Fibroblast of lung (primary cell): ENCODE results near the gene JUP. TPM values are rescaled to one million over a fixed set of nuclear protein-coding genes. Genes with fewer than 3 reads are reported as not detected.

Experiments
- DNase-seq, 2 donors: peaks; one replicate each; pipeline versions ENCODE4 v3.0.0 to v3.0.0-alpha.2; 2010; ENCODE audit warnings: low read depth in 2 of 2
- H2AFZ ChIP-seq: 2 replicates; pipeline ENCODE4 v1.5.1; 2012; ENCODE audit warnings: low read length, control low read depth, inconsistent platforms
- H3K27ac ChIP-seq: 2 replicates; pipeline ENCODE4 v1.5.1; 2011; ENCODE audit warnings: low read length, control low read depth; ENCODE audit not compliant: insufficient read depth
- H3K27me3 ChIP-seq: 2 replicates; pipeline ENCODE4 v1.5.1; 2011; ENCODE audit warnings: mild to moderate bottlenecking, low read length; ENCODE audit not compliant: control insufficient read depth, insufficient read depth
- H3K36me3 ChIP-seq: 2 replicates; pipeline ENCODE4 v1.5.1; 2011; ENCODE audit warnings: low read length; ENCODE audit not compliant: control insufficient read depth, insufficient read depth
- H3K4me1 ChIP-seq: 2 replicates; pipeline ENCODE4 v1.5.1; 2011; ENCODE audit warnings: low read length; ENCODE audit not compliant: control insufficient read depth, insufficient read depth; ENCODE audit errors: extremely low read depth
- H3K4me2 ChIP-seq: 2 replicates; pipeline ENCODE4 v1.5.1; 2011; ENCODE audit warnings: low read length, control low read depth; ENCODE audit not compliant: insufficient read depth; ENCODE audit errors: extremely low read depth
- H3K4me3 ChIP-seq, 4 experiments: fragments of 200-600 bp in 1 of 4; sonication (generic) in 1 of 4; replicated peaks in 1 of 4; 2 replicates each; pipeline ENCODE4 v1.5.1; 2011 to 2016; ENCODE audit warnings: low read length in 4 of 4, low read depth in 3 of 4, mild to moderate bottlenecking in 3 of 4, control low read depth in 2 of 4, inconsistent platforms in 1 of 4, mixed read lengths in 1 of 4; ENCODE audit not compliant: insufficient read depth in 1 of 4; ENCODE audit errors: control extremely low read depth in 1 of 4
- H3K79me2 ChIP-seq: 2 replicates; pipeline ENCODE4 v1.5.1; 2012; ENCODE audit warnings: mild to moderate bottlenecking, low read length, inconsistent platforms; ENCODE audit not compliant: control insufficient read depth, insufficient read depth
- H3K9ac ChIP-seq: 2 replicates; pipeline ENCODE4 v1.5.1; 2011; ENCODE audit warnings: mild to moderate bottlenecking, low read length, control low read depth; ENCODE audit not compliant: insufficient read depth
- H3K9me3 ChIP-seq: 2 replicates; pipeline ENCODE4 v1.5.1; 2012; ENCODE audit warnings: low read depth, low read length; ENCODE audit not compliant: control insufficient read depth, insufficient read depth
- H4K20me1 ChIP-seq: 2 replicates; pipeline ENCODE4 v1.5.1; 2011; ENCODE audit warnings: low read length; ENCODE audit not compliant: control insufficient read depth, insufficient read depth; ENCODE audit errors: extremely low read depth
- CTCF ChIP-seq, 2 donors: IDR thresholded peaks in 1 of 2; conservative IDR thresholded peaks in 1 of 2; 1 replicate in 1 of 2; 2 replicates in 1 of 2; pipeline ENCODE4 v1.5.1; 2011 to 2012; ENCODE audit warnings: low read length in 2 of 2, control low read depth in 1 of 2, inconsistent platforms in 1 of 2, low read depth in 1 of 2, mild to moderate bottlenecking in 1 of 2
- EZH2 ChIP-seq: IDR thresholded peaks from 2 replicates; pipeline ENCODE4 v1.5.1; 2012; ENCODE audit warnings: low read length, control low read depth, mild to moderate bottlenecking; ENCODE audit errors: missing control alignments
- polyA plus RNA-seq, 2 donors: library from polyadenylated mRNA; depleted of rRNA in 1 of 2; stranded (reverse) in 1 of 2; unstranded in 1 of 2; fragments of >200 nt; gene quantifications; 2 replicates each; pipeline ENCODE4 v1.2.1, GENCODE V29; 2011 to 2012; ENCODE audit warnings: missing spikeins in 1 of 2
- total RNA-seq: library from RNA; depleted of rRNA; stranded (reverse); fragments of >200 nt; gene quantifications from 2 replicates; pipeline ENCODE4 v1.2.1, GENCODE V29; 2014

Gene JUP
- total and polyA plus RNA-seq, 2 donors (not counting 1 experiment from before 2014, with no cell fraction given), result 3.2 to 13.2 TPM

- H3K4me3 ChIP-seq, result no peak overlapping the region
- H3K27ac ChIP-seq, result no peak overlapping the region
- H3K4me2 ChIP-seq, result no peak overlapping the region
- peaks cover 19% of the 10 kb centered on the region for H3K4me1 ChIP-seq
- no peaks in the 10 kb centered on the region for H3K79me2 ChIP-seq
- H3K9ac ChIP-seq, result no peak overlapping the region
- DNase-seq, result no peak
- no peak overlapping the region for H2AFZ ChIP-seq
- no peaks in the 10 kb centered on the region for H3K9me3 ChIP-seq
- no peaks in the 10 kb centered on the region for H3K27me3 ChIP-seq
- no peaks in the 10 kb centered on the region for H3K36me3 ChIP-seq
- no peak for TF ChIP-seq CTCF (conservative IDR thresholded peaks at IDR 0.05 in 1 of 2, IDR thresholded peaks at IDR 0.05 in 1 of 2; ENCODE audit: low read depth in 1 of 2, low read length in 2 of 2)
- H4K20me1 ChIP-seq, result no peaks in the 10 kb centered on the region
These were observed 10.9 kb downstream of the JUP start for GRCh38 chr17:41775394-41776226.

GRCh38 chr17:41773731-41774193 is 12.7 kb downstream of the JUP start:
- no peak overlapping the region for H3K9ac ChIP-seq
- DNase-seq, result peak in 1 of 2 donors; percentile 50

GRCh38 chr17:41773190-41773588 is 13.3 kb downstream of the JUP start:
- Histone ChIP-seq H3K27me3 (no peaks in the 10 kb centered on the region), H4K20me1 (no peaks in the 10 kb centered on the region), H3K36me3 (no peaks in the 10 kb centered on the region), H3K4me2 (peak overlapping the region; percentile 44), H3K4me1 (peaks cover 18% of the 10 kb centered on the region), H3K9ac (no peak overlapping the region), H3K27ac (no peak overlapping the region), H3K4me3 (no peak overlapping the region), H2AFZ (no peak overlapping the region), H3K79me2 (no peaks in the 10 kb centered on the region), H3K9me3 (no peaks in the 10 kb centered on the region)
- peak; percentile 89 to 92 for DNase-seq
- no peak for TF ChIP-seq EZH2

More at GRCh38 chr17:41773731-41774193, 12.7 kb downstream of the JUP start:
- Histone ChIP-seq H2AFZ (no peak overlapping the region), H3K4me1 (peaks cover 19% of the 10 kb centered on the region), H3K4me2 (no peak overlapping the region), H4K20me1 (no peaks in the 10 kb centered on the region), H3K79me2 (no peaks in the 10 kb centered on the region), H3K27ac (no peak overlapping the region), H3K4me3 (no peak overlapping the region), H3K36me3 (no peaks in the 10 kb centered on the region), H3K9me3 (no peaks in the 10 kb centered on the region), H3K27me3 (no peaks in the 10 kb centered on the region)
- TF ChIP-seq EZH2, result no peak
- TF ChIP-seq CTCF (conservative IDR thresholded peaks at IDR 0.05 in 1 of 2, IDR thresholded peaks at IDR 0.05 in 1 of 2; ENCODE audit: low read depth in 1 of 2, low read length in 2 of 2), result no peak
